GM19397 (cell line): Measurements from ENCODE around the gene FBXL19.

Experiments
- ATAC-seq: cut with Tn5 transposase; IDR thresholded peaks from one replicate; pipeline ENCODE4 v1.9.1; 2021; ENCODE audit warnings: mild to moderate bottlenecking, moderate library complexity; ENCODE audit not compliant: unreplicated experiment

Gene FBXL19

GRCh38 chr16:30961384-30961783 is 38.0 kb downstream of the FBXL19 start:
- no peak for ATAC-seq

- no peak for ATAC-seq
Measured at GRCh38 chr16:30963925-30964511, 40.6 kb downstream of the FBXL19 start.

GRCh38 chr16:30964574-30965226 is 41.3 kb downstream of the FBXL19 start:
- no peak for ATAC-seq

- ATAC-seq, result no peak
Measured at GRCh38 chr16:30965436-30965835, 42.1 kb downstream of the FBXL19 start.

- ATAC-seq, result no peak
Measured at GRCh38 chr16:30966033-30966619, 42.8 kb downstream of the FBXL19 start.

- no peak for ATAC-seq
Measured at GRCh38 chr16:30967795-30968194, 44.4 kb downstream of the FBXL19 start.

GRCh38 chr16:30969246-30969842 is 46.0 kb downstream of the FBXL19 start:
- no peak for ATAC-seq

- ATAC-seq, result no peak
Measured at GRCh38 chr16:30971298-30971697, 47.9 kb downstream of the FBXL19 start.

- no peak for ATAC-seq
Measured at GRCh38 chr16:30972872-30973271, 49.5 kb downstream of the FBXL19 start.

GRCh38 chr16:30974348-30974747 is 51.0 kb downstream of the FBXL19 start:
- ATAC-seq, result no peak

GRCh38 chr16:30976486-30976885 is 53.1 kb downstream of the FBXL19 start:
- ATAC-seq, result no peak

GRCh38 chr16:30977502-30977901 is 54.1 kb downstream of the FBXL19 start:
- ATAC-seq, result no peak

- ATAC-seq, result no peak
Measured at GRCh38 chr16:30979170-30980022, 56.0 kb downstream of the FBXL19 start.

- ATAC-seq, result no peak
Measured at GRCh38 chr16:30980023-30980371, 56.6 kb downstream of the FBXL19 start.

GRCh38 chr16:30980434-30980833 is 57.1 kb downstream of the FBXL19 start:
- ATAC-seq, result no peak

- no peak for ATAC-seq
Measured at GRCh38 chr16:30980959-30981358, 57.6 kb downstream of the FBXL19 start.

- no peak for ATAC-seq
Measured at GRCh38 chr16:30982548-30983288, 59.3 kb downstream of the FBXL19 start.

GRCh38 chr16:30983289-30983889 is 60.0 kb downstream of the FBXL19 start:
- no peak for ATAC-seq

- no peak for ATAC-seq
Measured at GRCh38 chr16:30983898-30984610, 60.7 kb downstream of the FBXL19 start.
